Lower leg skin (tissue), 3 donors: ENCODE results near the gene QRFPR.

Source experiments
- CTCF ChIP-seq, 3 donors: fragments of 450-650 bp; IDR thresholded peaks; one replicate each; pipeline ENCODE4 v1.5.1; 2016; ENCODE audit warnings: antibody characterized with exemption in 3 of 3, mild to moderate bottlenecking in 3 of 3, moderate library complexity in 2 of 3
- POLR2A ChIP-seq, 2 donors: fragments of 450-650 bp; IDR thresholded peaks; one replicate each; pipeline ENCODE4 v1.6.1; 2016 to 2017; ENCODE audit warnings: antibody characterized with exemption in 2 of 2, mild to moderate bottlenecking in 1 of 2, moderate library complexity in 1 of 2

DNA sequence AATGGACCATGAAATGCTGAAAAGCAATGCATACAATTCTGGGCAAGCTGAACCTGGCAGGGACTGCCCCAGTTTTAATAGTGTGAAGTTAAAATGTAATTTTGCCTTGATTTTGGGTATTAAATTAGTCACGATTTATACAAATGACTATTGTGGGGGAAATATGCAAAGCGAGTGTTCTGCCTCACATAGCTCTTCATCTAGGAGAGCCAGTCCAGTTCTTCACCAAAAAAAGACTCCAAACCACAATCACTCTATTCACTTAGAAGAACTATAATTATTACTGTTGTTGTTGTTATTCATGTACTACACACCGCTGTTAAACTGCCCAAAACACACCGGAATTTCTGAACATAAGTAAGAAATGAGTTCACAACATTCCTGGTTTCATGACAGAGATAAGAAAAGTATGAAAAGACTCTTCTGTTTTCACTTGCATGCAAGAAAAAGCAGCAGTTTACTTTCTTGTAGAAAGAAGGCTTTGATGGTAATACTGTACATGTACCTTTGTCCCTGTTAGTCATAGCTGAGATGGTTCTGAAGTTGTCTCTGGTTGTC lies 101.9 kb downstream of the QRFPR start:
- TF ChIP-seq CTCF (IDR thresholded peaks at IDR 0.05) (no peak), POLR2A (IDR thresholded peaks at IDR 0.05) (no peak)
